GM18498 (cell line): ENCODE measurements around the gene HS2ST1.

Experiments
- ATAC-seq: cut with Tn5 transposase; IDR thresholded peaks from one replicate; pipeline ENCODE4 v1.9.1; 2021; ENCODE audit warnings: mild to moderate bottlenecking, moderate library complexity; ENCODE audit not compliant: unreplicated experiment

Gene HS2ST1

GRCh38 chr1:87104945-87105344, 190.5 kb downstream of the HS2ST1 start:
- ATAC-seq = no peak

GRCh38 chr1:87106144-87106543, 191.7 kb downstream of the HS2ST1 start:
- peak; percentile 54 for ATAC-seq

- ATAC-seq = no peak
Measured at GRCh38 chr1:87106867-87107266, 192.4 kb downstream of the HS2ST1 start.

GRCh38 chr1:87108228-87108627, 193.8 kb downstream of the HS2ST1 start:
- ATAC-seq = no peak

GRCh38 chr1:87108814-87109411, 194.5 kb downstream of the HS2ST1 start:
- no peak for ATAC-seq

GRCh38 chr1:87111659-87112371, 197.4 kb downstream of the HS2ST1 start:
- ATAC-seq = no peak

- ATAC-seq = no peak
Measured at GRCh38 chr1:87113313-87113712, 198.9 kb downstream of the HS2ST1 start.

GRCh38 chr1:87115317-87115890, 201.0 kb downstream of the HS2ST1 start:
- no peak for ATAC-seq

GRCh38 chr1:87115891-87116290, 201.5 kb downstream of the HS2ST1 start:
- ATAC-seq = no peak

- ATAC-seq = no peak
Measured at GRCh38 chr1:87117761-87118368, 203.4 kb downstream of the HS2ST1 start.

- ATAC-seq = no peak
Measured at GRCh38 chr1:87119541-87120140, 205.2 kb downstream of the HS2ST1 start.

- no peak for ATAC-seq
Measured at GRCh38 chr1:87120779-87121178, 206.3 kb downstream of the HS2ST1 start.

GRCh38 chr1:87121711-87122163, 207.3 kb downstream of the HS2ST1 start:
- ATAC-seq = no peak

- ATAC-seq = no peak
Measured at GRCh38 chr1:87122243-87122642, 207.8 kb downstream of the HS2ST1 start.

GRCh38 chr1:87123610-87124009, 209.2 kb downstream of the HS2ST1 start:
- no peak for ATAC-seq

- no peak for ATAC-seq
Measured at GRCh38 chr1:87126886-87127505, 212.6 kb downstream of the HS2ST1 start.

GRCh38 chr1:87127581-87127980, 213.1 kb downstream of the HS2ST1 start:
- ATAC-seq = no peak

- no peak for ATAC-seq
Measured at GRCh38 chr1:87129038-87129437, 214.6 kb downstream of the HS2ST1 start.

- no peak for ATAC-seq
Measured at GRCh38 chr1:87129606-87130005, 215.2 kb downstream of the HS2ST1 start.

GRCh38 chr1:87130438-87130837, 216.0 kb downstream of the HS2ST1 start:
- no peak for ATAC-seq

- ATAC-seq = peak; percentile 97
Measured at GRCh38 chr1:87131809-87132283, 217.4 kb downstream of the HS2ST1 start.
